COR-L47 (cell line): ENCODE data around the gene ESPL1.

Experiments
- DNase-seq: peaks from one replicate; lab custom pipeline; 2025; lab: John Stamatoyannopoulos, UW

The ESPL1 gene

DNA sequence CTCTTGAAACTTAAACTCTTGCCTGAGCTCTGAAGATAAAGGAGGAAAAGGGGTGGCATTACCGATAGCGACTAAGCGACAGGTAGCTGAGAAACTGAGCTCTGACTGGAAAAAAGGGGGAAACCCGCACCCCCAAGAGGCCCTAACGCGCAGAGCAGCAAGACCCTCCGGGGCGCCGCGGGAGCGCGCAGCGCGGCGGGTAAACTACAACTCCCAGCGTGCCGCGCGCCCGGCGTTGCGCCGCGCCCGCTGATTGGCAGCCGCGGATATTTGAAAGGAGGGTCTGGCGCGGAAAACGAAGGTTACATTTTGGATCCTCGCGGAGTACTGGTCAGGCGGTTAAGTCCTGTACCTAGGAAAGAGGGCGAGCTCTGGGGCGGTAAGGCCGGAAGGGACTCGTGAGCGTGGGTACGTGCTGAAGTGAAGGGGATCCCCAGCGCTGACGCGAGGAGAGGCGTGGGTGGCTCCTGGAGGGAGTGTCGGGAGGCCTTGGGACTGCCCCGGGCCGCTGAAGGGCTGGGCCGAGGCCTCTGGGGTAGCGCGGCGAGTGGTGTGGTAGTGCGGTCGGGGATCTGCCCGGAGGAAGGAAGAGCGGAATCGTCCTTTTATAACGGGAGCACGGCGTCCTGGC, at the start of gene ESPL1:
ESPL1 (plus strand) TSS at position 301 of the 631 bp plus-strand sequence. CDS start 468 bp downstream, outside the sequence.
- DNase-seq, result peak; percentile 70

DNA sequence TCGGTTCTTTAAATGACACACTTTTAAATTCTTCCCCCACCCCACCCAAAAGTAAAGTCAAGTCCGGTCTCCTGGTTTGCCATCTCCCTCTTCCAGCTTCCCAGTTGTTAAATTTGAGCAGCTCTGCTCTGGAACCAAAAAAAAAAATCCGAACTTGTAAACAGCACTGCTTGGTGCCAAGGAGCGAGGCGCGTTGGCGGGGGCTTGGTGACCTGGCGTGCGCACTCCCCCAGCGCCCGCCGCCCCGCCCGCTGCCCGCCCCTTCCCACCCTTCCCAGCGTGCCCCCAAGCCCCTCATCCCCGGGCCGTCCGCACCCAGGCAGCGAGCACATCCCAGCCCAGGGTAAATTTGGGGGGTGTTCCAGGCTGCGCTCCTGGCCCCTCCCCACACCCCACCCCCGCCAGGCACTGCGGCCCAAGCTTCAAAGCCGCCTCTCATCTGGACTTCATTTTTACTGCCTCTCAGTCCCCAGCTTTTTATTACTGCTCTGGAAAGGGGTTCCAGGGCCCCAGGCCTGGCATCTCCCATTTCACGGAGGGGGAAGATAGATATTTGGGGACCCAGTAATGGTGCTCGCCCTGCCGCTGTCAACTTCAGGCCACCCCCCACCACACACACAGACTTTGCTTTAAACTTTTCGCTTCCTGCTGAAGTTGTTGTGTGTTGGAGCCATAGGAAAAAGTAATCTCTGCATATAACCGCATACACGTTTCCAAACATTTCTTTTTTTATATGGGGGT, 49.4 kb upstream of the ESPL1 start:
- no peak for DNase-seq

DNA sequence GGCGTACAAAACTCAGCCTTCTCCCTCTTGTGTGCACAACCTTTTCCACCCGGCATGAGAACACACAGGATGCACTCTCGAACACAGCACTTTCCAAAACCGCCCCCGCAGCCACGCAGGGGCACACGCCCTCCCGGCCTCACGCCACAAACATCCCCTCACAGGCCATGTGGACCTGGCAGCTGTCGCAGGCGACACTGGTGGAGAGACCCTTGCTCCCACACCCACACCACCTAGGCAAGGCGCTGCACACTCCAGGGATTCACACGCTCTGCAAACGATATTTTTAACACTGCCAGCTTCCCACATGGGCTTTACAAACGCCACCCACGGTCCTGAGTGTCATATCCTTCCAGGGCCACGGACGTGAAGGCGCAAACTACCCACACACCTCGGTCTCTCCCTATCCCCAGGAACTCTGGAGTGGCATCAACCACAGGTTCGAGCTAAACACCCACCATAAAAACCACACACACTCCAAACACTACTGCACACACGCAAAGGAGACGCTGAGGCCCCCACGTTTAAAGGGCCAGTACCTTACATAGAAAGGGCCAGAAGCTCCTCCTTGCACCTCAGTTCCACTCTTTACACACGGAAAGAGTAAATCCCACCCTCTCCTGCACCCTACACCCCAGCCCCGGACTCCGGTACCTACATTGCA, 48.7 kb upstream of the ESPL1 start:
- DNase-seq, result no peak

DNA sequence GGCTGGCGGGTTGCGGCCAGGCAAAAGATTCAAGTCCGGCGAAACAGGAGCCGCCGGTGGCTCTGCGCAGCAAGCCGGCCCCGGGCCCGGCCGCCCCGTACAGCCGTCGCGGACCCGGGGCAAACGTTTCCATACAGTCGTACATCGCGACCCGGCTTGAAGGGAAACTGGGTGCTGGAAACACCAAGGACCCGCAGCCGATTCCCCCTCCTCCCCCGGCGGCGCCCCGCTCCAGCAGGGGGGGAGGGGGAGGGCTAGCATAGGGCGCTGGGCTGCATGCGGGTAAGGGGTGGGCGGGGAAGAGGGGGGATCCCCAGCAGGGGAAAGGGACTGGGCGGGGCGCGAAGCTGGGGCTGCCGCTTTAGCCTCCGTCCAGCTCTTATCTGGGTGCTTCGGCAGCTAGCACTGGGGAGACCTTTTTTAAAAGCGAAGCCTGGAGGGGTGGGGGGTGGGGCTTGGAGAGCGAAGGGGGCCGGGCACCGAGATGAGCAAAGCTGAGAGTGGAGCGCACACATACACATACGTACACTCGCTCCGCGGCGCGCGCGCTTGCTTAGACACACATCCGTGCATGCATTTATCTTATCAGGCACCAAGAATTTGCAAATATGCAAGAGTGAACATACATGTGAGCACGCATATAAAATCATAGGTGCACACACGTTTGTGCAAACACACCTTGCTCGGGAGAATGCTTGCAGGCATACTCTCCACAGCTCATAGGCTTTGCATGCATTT, 48.0 kb upstream of the ESPL1 start:
- peak; percentile 27 for DNase-seq

DNA sequence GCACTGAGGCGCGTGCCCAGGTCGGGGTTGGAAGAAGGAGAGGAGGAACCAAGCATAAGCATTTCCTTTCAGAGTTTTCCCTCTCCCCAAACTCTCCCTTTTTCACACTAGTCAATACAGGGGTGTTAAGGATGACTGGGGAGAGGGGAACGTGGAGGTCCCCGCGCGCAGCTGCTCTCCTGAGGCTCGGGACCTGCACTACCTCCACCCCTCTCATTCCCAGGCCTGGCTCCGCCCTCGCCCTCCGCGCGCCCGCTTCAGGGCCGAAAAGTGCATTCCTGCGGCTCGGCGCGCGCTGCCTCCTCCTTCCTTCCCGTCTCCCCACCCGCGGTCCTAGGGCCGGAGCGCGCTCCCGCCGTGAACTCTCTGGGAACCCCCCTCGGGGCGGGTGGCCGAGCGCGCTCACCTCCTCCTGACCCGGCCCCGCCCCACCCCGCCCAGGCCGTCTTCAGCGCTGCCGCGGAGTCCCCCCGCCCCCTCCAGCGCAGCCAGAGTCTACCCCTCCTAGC, 47.4 kb upstream of the ESPL1 start:
- DNase-seq, result peak; percentile 46

DNA sequence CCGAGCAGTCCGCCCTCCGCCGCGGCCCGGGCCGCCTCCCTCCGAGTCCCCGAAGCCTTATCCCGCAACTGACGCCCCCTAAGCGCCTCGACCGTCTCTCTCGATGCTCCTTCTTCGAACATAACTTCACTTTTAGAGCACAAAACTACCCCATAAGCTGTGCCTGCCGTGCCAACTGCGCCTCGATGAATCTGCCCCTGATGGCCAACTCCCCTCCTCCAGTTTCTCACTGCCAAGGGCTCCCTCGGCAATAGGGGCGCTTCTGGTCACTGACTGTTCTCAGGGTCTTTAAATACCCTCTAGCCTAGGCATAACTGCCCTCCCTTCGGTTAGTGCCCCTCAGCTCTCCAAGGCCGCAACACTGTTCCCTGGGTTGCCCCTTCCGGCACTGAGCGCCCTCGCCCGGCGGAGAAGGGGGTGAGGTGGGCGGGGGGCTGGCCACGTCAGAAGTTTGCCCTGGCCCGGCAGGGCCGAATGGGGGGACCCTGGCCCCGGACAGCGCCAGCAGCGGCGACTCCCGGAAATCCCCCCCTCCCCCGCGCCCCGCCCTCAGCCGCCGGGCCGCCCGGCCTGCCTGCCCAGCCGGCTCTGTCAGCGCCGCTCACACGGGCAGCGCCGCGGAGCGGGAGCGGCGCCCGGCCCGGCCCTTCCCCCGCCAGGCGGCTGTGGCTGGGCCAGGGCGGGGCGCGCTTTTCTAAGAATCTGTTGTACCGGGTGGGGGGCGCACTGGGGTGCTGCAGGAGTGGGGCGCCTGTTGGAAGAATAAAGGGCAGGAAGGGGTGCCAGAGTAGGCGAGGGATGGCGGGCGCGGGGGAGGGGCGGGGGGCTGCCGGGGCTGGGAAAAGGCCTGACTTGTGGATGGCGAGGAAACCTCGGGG, 46.7 kb upstream of the ESPL1 start:
- no peak for DNase-seq

DNA sequence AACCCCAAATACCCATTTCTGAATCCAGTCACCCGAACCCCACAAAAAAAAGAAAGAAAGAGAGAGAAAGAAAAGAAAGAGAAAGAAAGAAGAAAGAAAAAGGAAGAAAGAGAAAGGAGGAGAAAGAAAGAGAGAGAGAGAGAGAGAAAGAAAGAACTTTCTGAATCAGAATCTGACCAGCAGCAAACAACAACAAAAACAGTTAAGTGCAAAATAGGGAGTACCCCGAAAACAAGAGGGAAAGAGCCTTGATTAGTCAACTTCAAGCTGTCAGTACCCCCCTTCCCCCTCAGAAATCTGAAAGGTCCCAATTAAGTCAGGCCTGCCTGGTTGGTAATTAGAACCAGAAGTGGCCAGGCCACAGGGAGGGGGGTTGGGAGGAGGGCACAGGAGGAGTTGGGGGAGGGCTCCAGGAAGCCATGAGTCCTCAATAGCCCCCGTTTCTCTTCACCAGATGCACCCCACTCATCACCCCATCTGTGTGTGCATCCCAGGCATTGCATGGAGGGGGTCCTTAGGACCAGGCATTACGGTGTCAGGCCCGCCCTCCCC, 45.9 kb upstream of the ESPL1 start:
- DNase-seq, result no peak

DNA sequence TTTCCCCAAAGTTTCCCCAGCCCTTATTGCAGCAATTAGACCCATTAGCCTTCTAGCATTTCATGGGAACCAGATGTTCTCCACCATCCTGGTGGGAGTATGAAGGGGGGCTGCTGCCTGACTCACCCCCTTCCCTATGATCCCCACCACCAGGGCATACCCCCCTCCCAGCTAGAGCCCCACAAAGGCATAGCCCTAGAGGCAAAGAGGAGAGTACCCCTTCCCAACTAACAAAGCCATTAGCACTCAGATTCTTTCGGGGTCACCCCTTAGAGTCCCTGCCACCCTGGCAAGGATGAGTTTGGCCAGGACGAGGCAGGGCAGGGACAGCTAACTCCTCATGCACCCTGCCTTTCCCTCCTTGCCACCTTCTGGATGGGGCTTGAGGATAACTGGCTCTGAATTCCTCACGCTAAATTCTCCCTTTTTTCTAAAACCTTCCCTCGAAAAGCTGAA, 45.3 kb upstream of the ESPL1 start:
- DNase-seq, result no peak

DNA sequence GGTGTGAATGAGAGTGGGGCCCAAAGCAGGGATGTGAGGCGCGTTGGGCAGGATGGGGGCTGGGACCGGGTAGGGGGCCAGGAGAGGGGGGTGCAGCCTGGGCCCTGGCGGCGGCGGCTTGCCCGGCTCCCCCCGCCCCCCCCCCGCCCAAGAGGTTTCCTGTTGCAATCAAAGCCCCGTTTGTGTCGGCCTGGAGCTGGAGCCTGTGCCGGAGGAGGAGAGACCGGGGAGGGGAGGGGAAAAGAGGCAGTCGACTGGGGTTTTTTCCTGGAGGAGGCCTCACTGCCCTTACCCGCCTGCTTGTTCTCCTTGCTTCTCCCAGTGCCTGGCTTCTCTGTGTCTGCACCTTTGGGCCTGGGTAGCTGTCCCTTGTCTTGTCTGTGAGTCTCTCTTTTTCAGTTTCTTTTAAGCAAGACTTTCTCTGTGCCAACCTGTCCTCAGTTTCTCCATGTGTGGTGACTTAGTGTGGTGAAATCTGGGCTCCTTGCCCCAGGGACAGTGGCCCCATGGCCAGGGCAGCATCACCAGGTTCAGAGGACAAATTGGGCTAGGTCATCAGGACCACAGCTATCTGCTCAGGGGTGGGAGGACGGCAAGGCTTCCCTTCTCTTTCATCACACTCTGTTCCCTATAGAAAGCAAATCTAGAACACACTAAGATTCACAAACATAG, 44.6 kb upstream of the ESPL1 start:
- DNase-seq, result no peak

DNA sequence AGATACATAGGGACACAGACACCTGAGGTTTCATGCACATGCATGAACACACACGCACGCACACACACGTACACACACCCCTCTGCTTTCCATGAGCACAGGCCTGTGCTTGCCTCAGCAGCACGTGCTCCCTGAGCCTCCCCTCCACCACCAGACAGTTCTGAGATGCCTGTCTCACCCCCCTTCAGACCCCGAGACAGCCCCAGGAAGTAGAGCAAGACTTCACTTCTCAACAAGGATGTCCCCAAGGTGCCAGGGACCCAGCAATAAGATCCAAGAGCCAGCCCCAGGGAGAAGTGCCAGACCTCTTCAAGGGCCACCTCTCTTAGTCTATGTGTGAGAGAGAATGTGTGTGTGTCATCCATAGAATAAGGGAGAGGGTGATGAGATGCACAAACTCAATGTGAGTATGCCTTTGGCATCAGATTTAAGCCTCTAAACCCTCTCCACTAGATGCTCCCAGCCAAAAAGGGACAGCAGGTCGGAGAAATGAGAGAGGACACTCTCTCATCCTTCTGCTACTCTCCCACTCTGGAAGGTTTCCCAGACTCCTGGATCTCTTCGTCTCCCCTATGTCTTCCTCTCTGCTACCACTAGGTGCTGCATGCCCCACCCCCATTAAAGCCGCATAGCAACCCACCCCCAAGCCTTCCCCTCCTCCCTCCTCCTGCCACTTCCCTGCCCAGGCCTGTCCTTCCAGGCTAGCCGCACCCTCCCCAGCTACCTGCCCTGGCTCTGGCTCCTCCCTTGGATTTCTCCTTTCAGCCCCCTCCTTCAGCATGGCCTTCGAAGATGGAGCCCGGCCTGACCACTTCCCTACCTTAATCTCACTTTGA, 43.8 kb upstream of the ESPL1 start:
- peak; percentile 42 for DNase-seq

DNA sequence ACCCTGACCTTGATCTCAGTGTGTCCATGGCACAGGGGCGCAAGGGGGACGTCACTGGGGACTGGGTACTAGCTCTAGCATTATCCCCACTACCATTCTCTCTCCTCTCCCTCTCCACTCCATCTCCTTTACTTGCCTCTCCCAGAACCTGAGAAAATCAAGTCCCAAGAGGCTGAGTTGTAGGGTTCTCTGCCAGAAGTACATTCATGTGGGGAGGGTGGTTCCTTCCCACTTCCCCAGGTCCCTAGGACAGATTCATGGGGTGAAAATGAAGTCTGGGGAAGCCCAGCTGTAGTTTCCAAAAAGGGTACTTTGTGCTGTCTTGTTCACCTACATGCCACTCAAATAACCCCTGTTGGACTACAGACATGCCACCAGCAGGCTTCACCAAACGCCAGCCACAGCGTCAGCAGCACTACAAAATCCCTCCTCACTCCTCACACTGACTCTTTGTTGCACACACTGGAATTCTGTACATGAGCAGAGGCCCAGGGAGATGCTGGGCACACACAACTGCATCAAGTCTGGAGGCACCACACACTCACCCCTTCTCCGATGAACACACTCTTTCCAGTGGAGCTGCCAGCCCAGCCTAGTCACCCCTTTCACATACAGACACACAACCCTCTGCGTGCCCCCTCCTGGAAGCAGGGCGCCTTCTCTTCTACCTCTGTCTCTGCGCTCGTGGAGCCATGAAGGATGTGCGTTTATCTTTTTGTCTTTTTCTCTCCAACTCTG, 43.0 kb upstream of the ESPL1 start:
- no peak for DNase-seq

DNA sequence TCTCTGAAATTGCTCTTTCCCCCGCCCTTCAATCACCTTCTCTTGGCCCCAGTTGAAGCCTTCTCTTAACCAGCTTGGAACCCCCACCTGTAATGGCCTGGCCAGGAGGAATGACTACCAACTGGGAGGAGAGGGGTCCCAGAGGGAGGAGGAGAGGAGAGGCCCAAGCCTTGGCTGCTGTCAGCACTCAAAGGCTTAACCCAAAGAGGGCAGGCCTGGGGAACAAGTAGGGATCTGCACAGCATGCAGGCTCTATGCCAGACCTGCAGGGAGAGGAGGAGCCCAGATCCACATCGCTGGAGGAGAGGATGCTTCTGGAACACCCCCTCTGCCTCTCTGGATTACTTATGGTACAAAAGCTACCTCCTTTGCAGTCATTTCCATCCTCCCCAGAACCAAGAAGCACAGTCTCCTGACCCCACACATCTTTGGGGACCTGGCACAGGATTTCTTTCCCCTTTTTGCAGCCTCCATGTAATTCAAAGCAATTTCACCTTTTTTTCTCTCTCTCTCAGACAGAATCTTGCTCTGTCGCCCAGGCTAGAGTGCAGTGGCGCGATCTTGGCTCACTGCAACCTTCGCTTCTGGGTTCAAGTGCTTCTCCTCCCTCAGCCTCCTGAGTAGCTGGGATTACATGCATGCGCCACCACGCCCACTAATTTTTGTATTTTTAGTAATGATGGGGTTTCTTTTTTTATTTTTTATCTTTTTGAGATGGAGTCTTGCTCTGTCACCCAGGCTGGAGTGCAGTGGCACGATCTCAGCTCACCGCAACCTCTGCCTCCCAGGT, 42.3 kb upstream of the ESPL1 start:
- DNase-seq, result no peak

DNA sequence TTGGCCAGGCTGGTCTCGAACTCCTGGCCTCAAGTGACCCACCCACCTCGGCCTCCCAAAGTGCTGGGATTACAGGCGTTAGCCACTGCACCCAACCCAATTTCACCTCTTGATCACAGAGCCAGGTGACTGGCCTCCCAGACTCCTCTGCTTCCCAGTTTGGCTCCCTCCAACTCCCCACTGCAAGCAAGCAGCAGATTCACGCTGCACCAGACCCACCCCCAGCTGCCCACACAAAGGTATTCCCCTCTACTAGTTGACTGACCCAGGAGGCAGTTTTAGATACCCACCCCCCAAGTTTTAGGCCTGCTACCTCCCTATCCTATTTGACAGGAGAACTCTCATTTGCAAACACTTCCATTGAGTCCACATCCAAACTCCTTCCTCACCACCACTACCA, 41.3 kb upstream of the ESPL1 start:
- DNase-seq, result no peak

DNA sequence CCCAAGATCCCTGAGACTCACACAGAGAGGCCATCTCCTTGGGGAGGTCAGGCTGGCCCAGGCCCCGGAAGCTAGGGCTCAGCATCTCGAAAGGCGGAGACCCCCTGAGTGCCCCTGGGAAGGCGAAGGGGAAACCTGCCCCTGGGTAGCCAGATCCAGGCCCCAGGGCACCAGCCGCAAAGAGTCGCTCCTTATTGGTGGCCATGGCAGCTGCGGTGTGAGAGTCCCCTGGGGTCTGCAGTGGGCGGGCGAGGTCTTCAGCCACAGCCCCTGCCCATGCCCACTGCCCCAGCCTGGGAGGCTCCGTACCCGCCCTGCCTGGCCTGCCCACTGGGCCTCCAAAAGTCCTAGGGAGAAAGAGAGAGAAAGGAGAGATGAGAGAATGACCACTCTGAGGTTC, 40.8 kb upstream of the ESPL1 start:
- DNase-seq, result no peak

DNA sequence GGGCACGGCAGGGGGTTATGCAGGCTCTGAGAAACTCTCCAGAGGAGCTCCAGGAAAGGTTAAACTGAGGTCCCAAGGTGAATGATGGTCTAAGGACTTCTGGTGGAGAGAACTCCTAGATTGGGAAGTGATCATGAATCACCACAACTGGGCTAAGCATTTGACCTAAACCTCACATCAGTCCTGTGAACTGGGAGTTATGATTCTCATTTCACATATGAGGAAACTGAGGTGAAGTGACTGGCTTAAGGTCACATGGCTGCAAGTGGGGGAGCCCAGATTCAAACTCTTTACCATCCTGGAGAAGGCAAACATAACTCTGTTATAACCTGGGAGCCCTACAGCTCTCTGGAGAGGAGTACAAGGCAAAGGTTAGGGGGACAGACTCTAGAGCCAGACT, 40.3 kb upstream of the ESPL1 start:
- DNase-seq, result no peak

DNA sequence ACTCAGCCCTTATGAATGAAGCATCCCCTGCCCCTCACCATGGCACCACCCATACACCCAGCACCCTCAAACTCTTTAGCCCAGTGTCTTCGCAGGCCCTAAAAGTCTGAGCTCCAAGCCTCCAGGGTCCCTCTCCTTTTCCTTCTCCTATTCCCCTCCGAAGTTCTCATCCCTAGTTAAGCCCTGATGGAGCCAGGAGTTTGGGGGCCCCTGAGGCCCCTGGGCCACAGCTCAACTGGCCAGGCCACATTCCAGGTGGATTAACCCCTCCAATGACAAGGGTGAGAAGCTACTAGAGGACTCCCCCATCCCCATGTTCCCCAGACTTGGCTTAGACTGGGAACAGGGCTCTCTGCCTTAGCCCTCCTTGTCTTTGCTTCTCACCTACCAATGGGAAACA, 38.6 kb upstream of the ESPL1 start:
- no peak for DNase-seq

DNA sequence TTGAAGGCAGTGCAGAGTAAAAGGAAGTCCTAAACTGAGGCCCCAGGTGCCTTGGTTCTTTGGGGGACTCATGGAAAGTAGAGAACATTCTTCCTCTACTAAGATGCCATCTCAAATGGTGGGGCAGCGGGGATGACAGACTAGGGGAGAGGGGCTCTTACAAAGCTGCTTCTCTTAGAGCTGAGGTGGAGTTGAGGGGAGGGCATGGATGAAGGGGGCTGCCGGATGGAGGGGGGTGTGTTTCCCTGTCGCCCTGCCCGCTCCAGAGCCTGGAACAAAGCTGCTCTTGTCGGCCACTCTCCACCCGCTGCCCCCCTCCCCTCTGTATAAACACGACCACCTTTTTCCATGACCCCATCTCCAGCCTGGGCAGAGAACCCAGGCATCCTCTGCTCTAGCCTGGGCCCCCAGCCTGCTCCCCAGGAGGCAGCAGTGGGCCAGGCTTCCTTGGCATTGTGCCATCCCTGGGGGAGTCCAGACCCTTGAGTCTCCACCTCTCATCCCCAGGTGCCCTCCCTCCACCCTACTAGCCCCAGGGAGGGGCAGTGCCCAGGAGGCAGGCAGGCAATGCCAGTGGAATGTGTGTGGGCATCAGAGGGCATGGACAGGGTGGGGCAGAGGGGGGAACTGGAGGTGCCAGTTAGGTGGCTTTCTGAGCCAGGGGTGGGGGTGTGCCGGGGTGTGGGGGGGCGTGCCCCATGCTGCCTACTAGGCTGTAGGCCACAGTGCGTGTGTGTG, 37.8 kb upstream of the ESPL1 start:
- DNase-seq, result no peak

DNA sequence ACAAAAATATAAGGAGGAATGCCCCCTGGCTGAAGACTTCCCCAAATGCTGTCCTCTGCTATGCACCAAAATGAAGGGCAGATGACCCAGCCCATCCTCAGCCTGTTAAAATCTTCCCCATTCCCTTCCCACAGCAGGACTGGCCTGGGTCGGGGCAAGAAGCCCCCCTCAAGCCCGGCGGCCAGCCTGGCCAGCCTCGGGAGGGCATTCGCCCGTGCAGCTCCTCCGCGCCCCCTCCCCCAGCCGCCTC, 36.5 kb upstream of the ESPL1 start:
- DNase-seq, result no peak
